NOMO-1 (cell line): ENCODE measurements around the gene PRDM16.

Experiments used
- DNase-seq, 2 experiments: peaks; one replicate each; lab custom pipeline; 2025; ENCODE audit not compliant: unreplicated experiment in 2 of 2; lab: John Stamatoyannopoulos, UW

Gene PRDM16

GRCh38 chr1:3433596-3434320 is 364.8 kb downstream of the PRDM16 start:
- no peak for DNase-seq

- no peak for DNase-seq
Observed at GRCh38 chr1:3434406-3435110, 365.6 kb downstream of the PRDM16 start.

- no peak for DNase-seq
Observed at GRCh38 chr1:3435666-3436065, 366.7 kb downstream of the PRDM16 start.

GRCh38 chr1:3436451-3436850 is 367.4 kb downstream of the PRDM16 start:
- DNase-seq, result no peak

GRCh38 chr1:3436901-3437300 is 367.9 kb downstream of the PRDM16 start:
- no peak for DNase-seq

GRCh38 chr1:3438661-3439180 is 369.7 kb downstream of the PRDM16 start:
- no peak for DNase-seq

- DNase-seq, result no peak
Observed at GRCh38 chr1:3439346-3440299, 370.6 kb downstream of the PRDM16 start.

- DNase-seq, result no peak
Observed at GRCh38 chr1:3440300-3440681, 371.3 kb downstream of the PRDM16 start.

GRCh38 chr1:3440711-3441409 is 371.9 kb downstream of the PRDM16 start:
- DNase-seq, result no peak

GRCh38 chr1:3441410-3441847 is 372.4 kb downstream of the PRDM16 start:
- DNase-seq, result no peak

GRCh38 chr1:3441880-3442279 is 372.9 kb downstream of the PRDM16 start:
- DNase-seq, result no peak

- DNase-seq, result no peak
Observed at GRCh38 chr1:3442331-3442730, 373.3 kb downstream of the PRDM16 start.

GRCh38 chr1:3442901-3443300 is 373.9 kb downstream of the PRDM16 start:
- no peak for DNase-seq

- DNase-seq, result no peak
Observed at GRCh38 chr1:3443807-3444206, 374.8 kb downstream of the PRDM16 start.

- no peak for DNase-seq
Observed at GRCh38 chr1:3444298-3444697, 375.3 kb downstream of the PRDM16 start.

GRCh38 chr1:3444736-3445135 is 375.7 kb downstream of the PRDM16 start:
- DNase-seq, result no peak

GRCh38 chr1:3450202-3450863 is 381.3 kb downstream of the PRDM16 start:
- DNase-seq, result no peak

GRCh38 chr1:3450983-3451382 is 382.0 kb downstream of the PRDM16 start:
- DNase-seq, result no peak

- DNase-seq, result no peak
Observed at GRCh38 chr1:3451994-3452865, 383.2 kb downstream of the PRDM16 start.
